K562 (cell line): ENCODE results near the gene KCND3. TPM values are rescaled to one million over a fixed set of nuclear protein-coding genes. Genes with fewer than 3 reads are reported as not detected.

ENCODE experiments used
- ATAC-seq: fragments of 200-7000 bp; cut with Tn5 transposase; 3 replicates; pipeline ENCODE4 v1.9.1; 2020; ENCODE audit warnings: moderate library complexity
- BruUV-seq: library from RNA; stranded (reverse); fragments of 400-500 nt; replicated peaks from 2 replicates; lab custom pipeline; 2021; lab: Mats Ljungman, UMichigan
- CTCF ChIA-PET: fragments of 300-600 bp; formaldehyde crosslinking; extraction: SDS; loops from one replicate; lab custom pipeline; 2021; ENCODE audit warnings: low intra/inter-chr PET ratio; lab: Yijun Ruan, JAX
- POLR2A ChIA-PET: fragments of 300-600, 350-650 bp; sonication (Branson Sonifier 250); formaldehyde crosslinking; extraction: SDS; loops from one replicate; lab custom pipeline; 2021; ENCODE audit warnings: antibody characterized with exemption, inconsistent platforms; lab: Yijun Ruan, JAX
- DNase-seq, 4 experiments: peaks; one replicate each; pipeline versions ENCODE4 v3.0.0 to v3.0.0-alpha.2; 2011 to 2018; ENCODE audit warnings: low spot score in 3 of 4, mixed read lengths in 3 of 4; ENCODE audit errors: extremely low read depth in 1 of 4
- FAIRE-seq: peaks from 2 replicates; lab custom pipeline; 2011; peaks lifted over from hg19 to GRCh38; lab: Jason Lieb, UNC
- H2AFZ ChIP-seq: 2 replicates; pipeline ENCODE4 v1.6.0; 2011; ENCODE audit warnings: low read depth, low read length, control low read depth, inconsistent platforms
- H3K27ac ChIP-seq: fragments of 200-600 bp; 3 replicates; pipeline ENCODE4 v1.8.0; 2011; ENCODE audit warnings: low read depth, mild to moderate bottlenecking, control low read depth, inconsistent platforms, low read length, moderate library complexity, mixed read lengths; ENCODE audit errors: extremely low read depth
- H3K27me3 ChIP-seq, 2 experiments: fragments of 300-600 bp in 1 of 2; 2 replicates in 1 of 2; 3 replicates in 1 of 2; pipeline versions ENCODE4 v1.6.0 to v1.8.0; 2011; ENCODE audit warnings: inconsistent platforms in 2 of 2, low read length in 2 of 2, mild to moderate bottlenecking in 1 of 2, mixed read lengths in 1 of 2, moderate library complexity in 1 of 2; ENCODE audit not compliant: control insufficient read depth in 2 of 2, insufficient read depth in 2 of 2
- H3K36me3 ChIP-seq: fragments of 300-600 bp; 3 replicates; pipeline ENCODE4 v1.8.0; 2011; ENCODE audit warnings: mild to moderate bottlenecking, low read length, inconsistent platforms; ENCODE audit not compliant: control insufficient read depth, insufficient read depth
- H3K4me1 ChIP-seq, 2 experiments: fragments of 200-600 bp in 1 of 2; replicated peaks in 1 of 2; 2 replicates in 1 of 2; 3 replicates in 1 of 2; pipeline versions ENCODE4 v1.5.1 to v1.8.0; 2011; ENCODE audit warnings: inconsistent platforms in 2 of 2, low read length in 2 of 2, mild to moderate bottlenecking in 1 of 2, mixed read lengths in 1 of 2, moderate library complexity in 1 of 2; ENCODE audit not compliant: control insufficient read depth in 2 of 2, insufficient read depth in 2 of 2
- H3K4me2 ChIP-seq: 2 replicates; pipeline ENCODE4 v1.6.1; 2011; ENCODE audit warnings: low read length, control low read depth, inconsistent platforms, mixed read lengths; ENCODE audit not compliant: insufficient read depth
- H3K4me3 ChIP-seq: fragments of 200-600 bp; sonication (generic), shearing (Covaris generic); 2 replicates; pipeline ENCODE4 v1.5.1; 2016; ENCODE audit warnings: control low read depth, inconsistent platforms
- H3K79me2 ChIP-seq: fragments of 200-600 bp; 3 replicates; pipeline ENCODE4 v1.8.0; 2011; ENCODE audit warnings: low read length, inconsistent platforms; ENCODE audit not compliant: control insufficient read depth, insufficient read depth
- H3K9ac ChIP-seq, 2 experiments: 2 replicates each; pipeline versions ENCODE4 v1.6.0 to v1.6.1; 2011; ENCODE audit warnings: low read depth in 2 of 2, low read length in 2 of 2, control low read depth in 1 of 2, inconsistent platforms in 1 of 2, mild to moderate bottlenecking in 1 of 2, mixed read lengths in 1 of 2; ENCODE audit not compliant: insufficient read depth in 1 of 2
- H3K9me1 ChIP-seq: one replicate; pipeline ENCODE4 v1.6.0; 2011; ENCODE audit warnings: inconsistent platforms, mild to moderate bottlenecking, low read length, moderate library complexity; ENCODE audit not compliant: control insufficient read depth, insufficient read depth
- H3K9me3 ChIP-seq: replicated peaks from 2 replicates; pipeline ENCODE4 v1.5.1; 2011; ENCODE audit warnings: low read depth, low read length, inconsistent platforms; ENCODE audit not compliant: control insufficient read depth, insufficient read depth
- H4K20me1 ChIP-seq: replicated peaks from 2 replicates; pipeline ENCODE4 v1.6.1; 2011; ENCODE audit warnings: low read length, inconsistent platforms, mixed read lengths; ENCODE audit not compliant: control insufficient read depth, insufficient read depth
- HDAC1 ChIP-seq, 2 experiments: fragments of 450-650 bp; IDR thresholded peaks; 2 replicates each; pipeline ENCODE4 v1.6.1; 2016 to 2017; ENCODE audit warnings: inconsistent platforms in 1 of 2, mild to moderate bottlenecking in 1 of 2, moderate library complexity in 1 of 2
- KAT2B ChIP-seq: IDR thresholded peaks from one replicate; pipeline ENCODE4 v1.6.1; 2012; ENCODE audit warnings: low read depth, mild to moderate bottlenecking, control low read depth, inconsistent platforms, low read length, moderate library complexity
- KHSRP ChIP-seq: fragments of 450-650 bp; IDR thresholded peaks from 2 replicates; pipeline ENCODE4 v1.6.1; 2017
- MXI1 ChIP-seq: IDR thresholded peaks from 2 replicates; pipeline ENCODE4 v1.6.1; 2011; ENCODE audit warnings: low read depth, mild to moderate bottlenecking, improper control_type of control experiment, low read length
- NRF1 ChIP-seq, 2 experiments: fragments of 450-650 bp; IDR thresholded peaks in 1 of 2; conservative IDR thresholded peaks in 1 of 2; 2 replicates each; pipeline ENCODE4 v1.6.1; 2014; ENCODE audit warnings: mild to moderate bottlenecking in 2 of 2
- PCBP2 ChIP-seq: fragments of 200-400 bp; formaldehyde crosslinking; IDR thresholded peaks from 2 replicates; pipeline ENCODE4 v1.6.1; 2018; ENCODE audit warnings: low read length, low read depth, mild to moderate bottlenecking, moderate library complexity; ENCODE audit not compliant: poor library complexity, severe bottlenecking
- RNF2 ChIP-seq: sonication (generic); IDR thresholded peaks from 2 replicates; pipeline ENCODE4 v1.6.1; 2016
- SREBF1 ChIP-seq: fragments of 150-350 bp; IDR thresholded peaks from 2 replicates; pipeline ENCODE4 v1.6.1; 2014; ENCODE audit warnings: antibody characterized with exemption, low read depth, low read length, borderline replicate concordance
- TRIM24 ChIP-seq, 2 experiments: fragments of 450-650 bp; IDR thresholded peaks; 2 replicates each; pipeline ENCODE4 v1.6.1; 2016
- WGBS: fragments of 100-300 bp; shearing (Covaris generic); methylation state at CpG from one replicate; pipeline ENCODE4 v1.1.6; 2016; ENCODE audit warnings: low coverage, mixed read lengths; ENCODE audit not compliant: insufficient coverage; ENCODE audit errors: missing lambda C conversion rate; 5-methylcytosine and 5-hydroxymethylcytosine counted together
- in situ Hi-C: fragments of 300-500 bp; cut with MboI; formaldehyde crosslinking; loops from 4 replicates; pipeline ENCODE4 v1.15.0; 2018; ENCODE audit warnings: inconsistent platforms, mixed read lengths
- intact Hi-C: fragments of 100-400 bp; cut with micrococcal nuclease; formaldehyde crosslinking; loops from 2 replicates; pipeline ENCODE4 v1.14.2; 2022
- polyA plus RNA-seq, 8 experiments: library from polyadenylated mRNA; depleted of rRNA in 4 of 8; stranded (reverse) in 5 of 8; unstranded in 3 of 8; fragments of >200 nt; fragmentation: Nextera tagmentation in 2 of 8; fragmentation: Illumina TruSeq in 1 of 8; extraction: Ambion mirVana in 2 of 8; extraction: Trizol in 1 of 8; gene quantifications; 2 replicates each; pipeline versions ENCODE4 v1.2.1 to v1.2.3, GENCODE V29; 2011 to 2014; ENCODE audit warnings: inconsistent platforms in 1 of 8, missing spikeins in 1 of 8
- total RNA-seq, 7 experiments: library from RNA; depleted of rRNA in 6 of 7; stranded (reverse); fragments of >200 nt in 6 of 7; fragmentation: Illumina TruSeq in 2 of 7; extraction: Trizol in 2 of 7; gene quantifications; 2 replicates each; pipeline versions ENCODE4 v1.2.1 to v1.2.3, GENCODE V29; 2011 to 2021; ENCODE audit warnings: low replicate concordance in 1 of 7
- TF ChIP-seq, protein P1 (sequence below): fragments of 150-350 bp; IDR thresholded peaks from 2 replicates; pipeline ENCODE4 v1.6.1; 2014; ENCODE audit warnings: low read depth, mild to moderate bottlenecking, low read length, borderline replicate concordance

The KCND3 gene
- total and polyA plus RNA-seq, 9 of the 15 experiments (the other 6 are each of a cell fraction or from before 2014, with no cell fraction given), result not detected

DNA sequence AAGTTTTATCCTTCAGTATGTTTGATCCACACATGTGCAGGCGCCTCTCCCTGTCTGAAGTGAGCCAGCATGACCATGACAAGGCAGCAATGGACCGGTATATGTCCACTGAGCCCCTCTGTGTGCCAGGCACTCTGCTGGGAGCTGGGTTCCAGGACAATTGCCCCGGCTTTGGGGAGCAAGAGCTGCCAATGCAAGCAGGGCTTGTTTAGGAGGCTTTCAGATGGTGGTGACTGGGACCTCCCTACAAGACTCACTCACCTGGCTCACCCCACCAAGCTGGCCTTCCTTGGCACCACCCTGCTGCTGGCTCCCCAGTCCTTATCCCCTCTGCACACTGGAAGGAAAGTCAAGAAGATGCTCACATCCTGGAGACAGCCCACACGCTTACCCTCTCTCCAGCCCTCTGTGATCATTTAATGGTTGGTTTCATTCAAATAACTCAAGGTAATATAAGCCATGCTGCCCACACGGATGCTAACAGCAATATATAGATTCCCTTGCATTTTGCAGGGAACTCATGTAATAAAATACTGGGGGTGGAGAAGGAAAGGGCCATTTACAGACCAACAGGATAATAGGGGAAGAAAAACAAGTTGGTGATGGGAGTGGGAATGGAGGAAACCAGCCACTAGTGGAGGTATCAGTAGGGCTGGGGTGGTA is 23.6 kb downstream of the KCND3 start:
- H3K9me1 ChIP-seq, result no peaks in the 10 kb centered on the region
- CTCF ChIA-PET, result no interaction called here
- WGBS, result 0% methylated on average over 5 of the region's 5 CpGs
- H3K9me3 ChIP-seq, result no peaks in the 10 kb centered on the region
- POLR2A ChIA-PET, result no interaction called here
- DNase-seq, result no peak
- no peak for TF ChIP-seq PCBP2
- TF ChIP-seq HDAC1 (IDR thresholded peaks at IDR 0.05), result no peak
- no peak for TF ChIP-seq RNF2
- no peaks in the 10 kb centered on the region for H3K79me2 ChIP-seq
- no peak for ATAC-seq
- H2AFZ ChIP-seq, result no peak overlapping the region
- no peaks in the 10 kb centered on the region for H3K36me3 ChIP-seq
- peaks cover 0 to 12% of the 10 kb centered on the region in 2 experiments; a peak in 1 of 5 replicates for H3K27me3 ChIP-seq
- 0 out of 2 replicates have a peak, but pooled peaks cover 6% of the 10 kb centered on the region for H4K20me1 ChIP-seq
- no peak overlapping the region for H3K4me3 ChIP-seq
- no peak overlapping the region for H3K9ac ChIP-seq
- BruUV-seq, result no TSS peak
- no peak overlapping the region for H3K27ac ChIP-seq
- no peak overlapping the region for H3K4me2 ChIP-seq
- H3K4me1 ChIP-seq, result no peaks in the 10 kb centered on the region
- in situ Hi-C loops, result no loop called here
- intact Hi-C loops, result no loop called here
- no peak for FAIRE-seq

DNA sequence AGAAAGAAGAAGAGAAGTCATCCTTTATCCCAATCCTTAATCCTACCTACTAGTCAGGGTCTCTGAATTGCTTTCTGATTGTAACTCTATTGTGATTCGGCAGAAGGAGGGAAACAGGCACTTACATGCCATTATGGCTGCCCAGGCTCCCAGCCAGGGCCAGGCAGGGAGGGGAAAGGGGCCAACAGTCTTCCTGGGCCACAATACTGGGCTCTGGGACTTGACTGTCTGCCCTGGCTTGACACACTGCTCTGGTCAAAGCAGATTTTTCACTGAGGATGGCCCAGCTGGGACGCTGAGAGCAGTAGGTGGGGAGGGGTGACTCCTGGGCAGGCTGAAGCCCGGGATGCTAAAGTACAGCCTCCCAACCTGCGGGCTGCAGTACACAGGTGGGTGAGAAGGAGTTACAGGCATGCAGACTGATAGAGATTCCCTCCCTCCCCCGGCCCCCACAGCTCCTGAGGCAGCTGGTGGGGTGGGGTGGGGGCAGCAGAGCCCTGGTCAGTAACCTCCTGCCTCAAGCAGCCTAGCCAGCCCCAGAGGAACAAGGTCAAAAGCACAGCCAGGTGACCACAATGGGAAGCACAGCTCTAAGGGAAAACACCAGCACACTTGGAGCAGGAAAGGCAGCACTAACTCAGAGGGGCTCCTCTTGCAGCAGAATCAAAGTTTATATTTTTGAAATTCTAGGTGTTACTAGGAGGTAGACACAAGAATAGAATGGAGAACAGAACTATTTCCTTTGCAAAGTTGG is 25.3 kb downstream of the KCND3 start:
- Histone ChIP-seq H3K27ac (no peak overlapping the region), H3K4me1 (no peaks in the 10 kb centered on the region), H3K79me2 (no peaks in the 10 kb centered on the region), H3K9ac (no peak overlapping the region), H4K20me1 (0 out of 2 replicates have a peak, but pooled peaks cover 6% of the 10 kb centered on the region), H2AFZ (no peak overlapping the region), H3K9me3 (no peaks in the 10 kb centered on the region), H3K27me3 (peaks cover 0 to 16% of the 10 kb centered on the region in 2 experiments; a peak in 1 of 5 replicates), H3K9me1 (no peaks in the 10 kb centered on the region), H3K4me2 (no peak overlapping the region), H3K4me3 (no peak overlapping the region), H3K36me3 (no peaks in the 10 kb centered on the region)
- WGBS, result 0% methylated on average over 5 of the region's 5 CpGs
- ATAC-seq (no peak), DNase-seq (no peak), FAIRE-seq (no peak)
- in situ Hi-C loops (no loop called here), intact Hi-C loops (no loop called here)
- ChIA-PET POLR2A (no interaction called here), CTCF (no interaction called here)
- no TSS peak for BruUV-seq
- TF ChIP-seq SREBF1 (no peak), MXI1 (no peak), KAT2B (no peak), KHSRP (no peak), NRF1 (conservative IDR thresholded peaks at IDR 0.05 in 1 of 2, IDR thresholded peaks at IDR 0.05 in 1 of 2) (no peak), TRIM24 (IDR thresholded peaks at IDR 0.05) (no peak)
- TF ChIP-seq, protein P1, sequence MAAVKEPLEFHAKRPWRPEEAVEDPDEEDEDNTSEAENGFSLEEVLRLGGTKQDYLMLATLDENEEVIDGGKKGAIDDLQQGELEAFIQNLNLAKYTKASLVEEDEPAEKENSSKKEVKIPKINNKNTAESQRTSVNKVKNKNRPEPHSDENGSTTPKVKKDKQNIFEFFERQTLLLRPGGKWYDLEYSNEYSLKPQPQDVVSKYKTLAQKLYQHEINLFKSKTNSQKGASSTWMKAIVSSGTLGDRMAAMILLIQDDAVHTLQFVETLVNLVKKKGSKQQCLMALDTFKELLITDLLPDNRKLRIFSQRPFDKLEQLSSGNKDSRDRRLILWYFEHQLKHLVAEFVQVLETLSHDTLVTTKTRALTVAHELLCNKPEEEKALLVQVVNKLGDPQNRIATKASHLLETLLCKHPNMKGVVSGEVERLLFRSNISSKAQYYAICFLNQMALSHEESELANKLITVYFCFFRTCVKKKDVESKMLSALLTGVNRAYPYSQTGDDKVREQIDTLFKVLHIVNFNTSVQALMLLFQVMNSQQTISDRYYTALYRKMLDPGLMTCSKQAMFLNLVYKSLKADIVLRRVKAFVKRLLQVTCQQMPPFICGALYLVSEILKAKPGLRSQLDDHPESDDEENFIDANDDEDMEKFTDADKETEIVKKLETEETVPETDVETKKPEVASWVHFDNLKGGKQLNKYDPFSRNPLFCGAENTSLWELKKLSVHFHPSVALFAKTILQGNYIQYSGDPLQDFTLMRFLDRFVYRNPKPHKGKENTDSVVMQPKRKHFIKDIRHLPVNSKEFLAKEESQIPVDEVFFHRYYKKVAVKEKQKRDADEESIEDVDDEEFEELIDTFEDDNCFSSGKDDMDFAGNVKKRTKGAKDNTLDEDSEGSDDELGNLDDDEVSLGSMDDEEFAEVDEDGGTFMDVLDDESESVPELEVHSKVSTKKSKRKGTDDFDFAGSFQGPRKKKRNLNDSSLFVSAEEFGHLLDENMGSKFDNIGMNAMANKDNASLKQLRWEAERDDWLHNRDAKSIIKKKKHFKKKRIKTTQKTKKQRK, result no peak
